ENCODE measurements around the gene TCOF1.

The TCOF1 gene

DNA sequence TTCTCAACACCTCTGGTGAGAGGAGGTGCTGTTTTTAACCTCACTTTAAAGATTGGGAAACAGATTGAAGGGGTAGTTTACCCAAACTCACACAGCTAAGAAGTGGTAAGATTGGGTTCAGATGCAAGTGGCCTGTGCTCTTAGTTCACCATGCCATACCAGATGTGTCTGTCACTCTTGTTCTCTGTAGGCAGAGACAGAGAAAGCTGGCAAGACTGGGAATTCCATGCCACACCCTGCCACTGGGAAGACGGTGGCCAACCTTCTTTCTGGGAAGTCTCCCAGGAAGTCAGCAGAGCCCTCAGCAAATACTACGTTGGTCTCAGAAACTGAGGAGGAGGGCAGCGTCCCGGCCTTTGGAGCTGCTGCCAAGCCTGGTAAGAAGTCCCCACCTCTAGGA is 11.0 kb downstream of the TCOF1 start:
- POLR2A ChIA-PET, result no interaction called here
- no peak for DNase-seq (ENCODE audit: low read depth, low spot score)
- CTCF ChIA-PET, result interaction anchor here (1.8 to 2.4 kb wide), 2 partner anchors 9 to 19 kb away, joined by 5 to 10 read pairs; no protein-coding TSS in a partner anchor
- no peak overlapping the region for H3K4me3 ChIP-seq (ENCODE audit: low read depth, low read length)
- TF ChIP-seq, protein P1, sequence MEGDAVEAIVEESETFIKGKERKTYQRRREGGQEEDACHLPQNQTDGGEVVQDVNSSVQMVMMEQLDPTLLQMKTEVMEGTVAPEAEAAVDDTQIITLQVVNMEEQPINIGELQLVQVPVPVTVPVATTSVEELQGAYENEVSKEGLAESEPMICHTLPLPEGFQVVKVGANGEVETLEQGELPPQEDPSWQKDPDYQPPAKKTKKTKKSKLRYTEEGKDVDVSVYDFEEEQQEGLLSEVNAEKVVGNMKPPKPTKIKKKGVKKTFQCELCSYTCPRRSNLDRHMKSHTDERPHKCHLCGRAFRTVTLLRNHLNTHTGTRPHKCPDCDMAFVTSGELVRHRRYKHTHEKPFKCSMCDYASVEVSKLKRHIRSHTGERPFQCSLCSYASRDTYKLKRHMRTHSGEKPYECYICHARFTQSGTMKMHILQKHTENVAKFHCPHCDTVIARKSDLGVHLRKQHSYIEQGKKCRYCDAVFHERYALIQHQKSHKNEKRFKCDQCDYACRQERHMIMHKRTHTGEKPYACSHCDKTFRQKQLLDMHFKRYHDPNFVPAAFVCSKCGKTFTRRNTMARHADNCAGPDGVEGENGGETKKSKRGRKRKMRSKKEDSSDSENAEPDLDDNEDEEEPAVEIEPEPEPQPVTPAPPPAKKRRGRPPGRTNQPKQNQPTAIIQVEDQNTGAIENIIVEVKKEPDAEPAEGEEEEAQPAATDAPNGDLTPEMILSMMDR (IDR thresholded peaks at IDR 0.05; ENCODE audit: insufficient read depth, low read length, missing control alignments), result no peak

DNA sequence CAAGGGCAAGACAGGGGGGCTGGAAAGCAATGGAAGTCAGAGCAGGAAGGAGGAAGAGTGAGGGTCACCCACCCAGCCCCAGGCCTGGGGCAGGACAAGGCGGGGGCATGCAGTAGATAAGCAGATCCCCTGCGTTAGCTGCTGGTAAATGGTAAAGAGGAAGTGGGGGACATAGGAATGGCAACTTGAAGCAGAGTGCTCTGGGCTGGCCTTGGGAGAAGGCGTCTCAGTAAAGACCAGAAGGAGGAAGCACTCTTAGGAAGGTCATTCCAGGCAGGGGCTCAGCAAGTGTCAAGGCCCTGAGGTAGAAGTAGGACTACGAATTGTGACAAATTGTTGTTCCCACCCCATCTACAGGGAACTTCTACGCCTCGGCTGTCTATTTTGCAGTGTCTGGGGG is 15.1 kb downstream of the TCOF1 start:
- CTCF ChIA-PET, result interaction anchor here (0.7 to 1.0 kb wide), 3 partner anchors 9 to 1280 kb away, joined by 3 read pairs; no protein-coding TSS in a partner anchor
- POLR2A ChIA-PET, result no interaction called here
- no peak overlapping the region for H3K4me3 ChIP-seq (ENCODE audit: low read depth, low read length)
- no peak for DNase-seq (ENCODE audit: low read depth, low spot score)
- TF ChIP-seq, protein P1 (IDR thresholded peaks at IDR 0.05; ENCODE audit: insufficient read depth, low read length, missing control alignments), result no peak

DNA sequence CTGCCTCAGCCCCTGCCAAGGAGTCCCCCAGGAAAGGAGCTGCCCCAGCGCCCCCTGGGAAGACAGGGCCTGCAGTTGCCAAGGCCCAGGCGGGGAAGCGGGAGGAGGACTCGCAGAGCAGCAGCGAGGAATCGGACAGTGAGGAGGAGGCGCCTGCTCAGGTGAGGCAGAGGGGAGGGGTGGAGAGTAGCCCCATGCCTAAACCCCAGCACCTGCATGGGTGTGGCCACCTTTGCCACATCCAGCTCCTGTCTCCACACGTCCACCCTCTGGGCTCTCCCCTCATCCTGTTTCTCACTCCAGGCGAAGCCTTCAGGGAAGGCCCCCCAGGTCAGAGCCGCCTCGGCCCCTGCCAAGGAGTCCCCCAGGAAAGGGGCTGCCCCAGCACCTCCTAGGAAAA is 17.2 kb downstream of the TCOF1 start:
- H3K4me3 ChIP-seq (ENCODE audit: low read depth, low read length), result no peak overlapping the region
- ChIA-PET CTCF (interaction anchor here (1.4 kb wide), 1 partner anchor 23 kb away, joined by 4 read pairs; no protein-coding TSS in a partner anchor), POLR2A (no interaction called here)
- no peak for DNase-seq (ENCODE audit: low read depth, low spot score)
- TF ChIP-seq, protein P1 (IDR thresholded peaks at IDR 0.05; ENCODE audit: insufficient read depth, low read length, missing control alignments), result no peak

DNA sequence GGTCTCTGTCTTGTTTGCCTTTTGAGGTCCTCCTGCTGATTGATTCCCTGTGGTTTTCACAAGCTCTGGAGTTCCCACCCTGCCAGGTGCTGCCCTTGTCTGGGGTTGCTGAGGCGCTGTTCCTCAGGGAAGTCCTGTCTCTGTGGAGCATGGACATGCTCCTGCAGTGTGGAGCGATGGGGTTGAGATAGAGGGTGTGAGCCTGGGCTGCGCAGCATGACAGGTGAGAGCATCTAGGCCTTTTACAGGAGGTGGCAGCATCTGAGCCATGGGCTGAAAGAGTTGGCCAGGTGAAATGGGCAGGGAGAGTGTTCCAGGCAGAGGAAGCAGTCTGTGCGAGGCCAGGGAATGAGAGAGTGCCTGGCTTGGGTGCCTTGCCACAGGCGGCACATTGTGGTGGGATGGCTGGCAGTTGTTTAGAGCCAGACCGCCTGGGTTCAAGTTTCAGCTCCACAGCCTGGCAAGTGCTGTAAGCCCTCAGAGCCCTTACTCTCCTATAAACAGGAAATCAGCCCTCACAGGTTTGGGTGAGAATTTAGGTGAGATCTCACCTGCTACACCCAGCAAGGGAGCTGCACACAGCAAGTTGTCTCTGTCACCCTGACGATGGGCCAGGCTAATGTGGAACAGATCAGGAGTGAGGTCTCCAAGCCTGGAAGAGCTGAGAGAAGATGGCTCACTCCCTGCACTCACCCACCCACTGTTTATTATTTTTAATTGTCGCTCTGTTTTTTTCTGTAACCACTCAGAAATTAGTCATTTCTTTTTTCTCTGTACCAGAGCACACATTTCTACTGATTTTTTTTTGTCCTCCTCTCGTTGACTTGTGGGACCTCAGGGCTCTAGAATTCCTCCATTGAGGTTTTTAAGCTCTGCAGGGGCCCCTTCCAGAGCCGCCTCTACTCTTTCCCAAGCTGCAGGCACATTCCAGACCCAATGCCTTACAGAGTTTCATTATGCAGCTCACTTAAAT is 19.6 kb downstream of the TCOF1 start:
- CTCF ChIA-PET, result interaction anchor here (0.9 to 1.6 kb wide), 8 partner anchors 9 to 104 kb away, joined by 3 to 10 read pairs (median 3); no protein-coding TSS in a partner anchor
- DNase-seq (ENCODE audit: low read depth, low spot score), result no peak
- TF ChIP-seq, protein P1 (IDR thresholded peaks at IDR 0.05; ENCODE audit: insufficient read depth, low read length, missing control alignments), result no peak
- POLR2A ChIA-PET, result interaction anchor here (0.9 to 1.1 kb wide), 4 partner anchors 14 to 341 kb away, joined by 3 to 6 read pairs (median 4); no protein-coding TSS in a partner anchor
- no peak overlapping the region for H3K4me3 ChIP-seq (ENCODE audit: low read depth, low read length)

DNA sequence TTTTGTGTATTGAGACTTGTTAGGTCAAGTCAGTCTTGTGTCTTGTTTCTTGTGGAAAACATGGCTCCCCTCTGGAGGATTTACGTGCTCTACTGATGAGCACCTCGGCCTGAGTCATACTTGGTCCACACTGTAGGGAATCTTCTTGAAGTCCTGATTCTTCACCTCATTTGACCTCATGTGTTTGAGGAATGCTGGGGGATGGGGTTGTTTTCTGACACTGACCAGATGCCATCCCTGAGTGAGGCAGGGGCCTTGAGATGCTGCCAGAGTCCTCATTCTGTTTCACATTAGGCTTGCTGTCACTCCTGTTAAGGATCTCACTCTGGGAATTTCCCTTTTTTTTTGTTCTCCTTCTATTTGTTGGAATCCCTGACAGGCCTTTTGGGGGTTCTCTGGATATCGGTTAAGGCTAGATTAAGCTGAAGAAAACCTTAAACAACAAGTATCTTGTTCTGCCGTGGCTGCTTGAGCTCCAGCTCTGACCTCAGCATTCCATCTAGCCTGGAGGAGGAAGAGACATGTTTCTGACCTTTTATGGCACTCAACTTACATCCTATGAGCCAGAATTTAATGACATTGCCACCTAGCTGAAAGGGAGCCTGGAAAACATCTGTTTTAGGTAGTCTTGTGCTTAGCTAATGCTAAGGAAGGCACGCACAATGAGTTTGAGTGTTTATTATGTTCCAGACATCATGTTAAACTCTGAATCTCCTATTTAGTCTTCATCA is 20.6 kb downstream of the TCOF1 start:
- peak; percentile 97 for DNase-seq (ENCODE audit: low read depth, low spot score)
- TF ChIP-seq, protein P1 (IDR thresholded peaks at IDR 0.05; ENCODE audit: insufficient read depth, low read length, missing control alignments), result no peak
- no peak overlapping the region for H3K4me3 ChIP-seq (ENCODE audit: low read depth, low read length)
- POLR2A ChIA-PET, result interaction anchor here (0.6 to 1.0 kb wide), 4 partner anchors 15 to 748 kb away, joined by 3 read pairs; no protein-coding TSS in a partner anchor
- CTCF ChIA-PET, result interaction anchor here (0.9 to 2.6 kb wide), 8 partner anchors 10 to 105 kb away, joined by 3 to 10 read pairs (median 3); no protein-coding TSS in a partner anchor
